ENCODE results near the gene ORC1. TPM values are rescaled to one million over a fixed set of nuclear protein-coding genes. Genes with fewer than 3 reads are reported as not detected.

Gene ORC1
- total and polyA plus RNA-seq, 2 of the 8 experiments (the other 6 are each of a cell fraction or from before 2014, with no cell fraction given), result 36.9 to 49.0 TPM

DNA sequence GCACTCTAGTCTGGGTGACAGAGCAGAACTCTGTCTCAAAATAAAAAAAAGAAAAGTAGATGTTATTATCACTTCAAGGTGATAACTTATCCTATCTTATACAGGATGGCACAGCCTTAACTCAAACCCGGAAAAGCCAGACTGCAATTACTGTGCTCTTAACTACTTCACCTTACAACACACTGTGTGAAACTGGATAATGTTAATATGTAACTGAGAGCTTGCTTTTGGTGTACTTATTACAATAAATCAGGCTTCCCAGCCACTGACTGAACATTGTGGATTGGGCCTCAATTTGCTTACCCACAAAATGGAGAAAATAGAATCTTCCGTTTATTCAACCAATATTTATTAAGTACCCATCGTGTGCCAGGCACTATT, 1.4 kb downstream of the ORC1 start (continued):
- no peak for TF ChIP-seq RAD21 (IDR thresholded peaks at IDR 0.05 in 1 of 2, conservative IDR thresholded peaks at IDR 0.05 in 1 of 2; ENCODE audit: low read depth in 2 of 2, low read length in 2 of 2)
- no peak for TF ChIP-seq KDM4A (IDR thresholded peaks at IDR 0.05; ENCODE audit: low read depth, low read length, severe bottlenecking)
- no peak for TF ChIP-seq TAF7 (optimal IDR thresholded peaks at IDR 0.05; ENCODE audit: borderline replicate concordance, low read depth, low read length)
- no peak for TF ChIP-seq NRF1 (IDR thresholded peaks at IDR 0.05; ENCODE audit: low read depth, low read length)
- TF ChIP-seq ASH2L (IDR thresholded peaks at IDR 0.05; ENCODE audit: low read length), result no peak
- no peak for TF ChIP-seq SP1 (IDR thresholded peaks at IDR 0.05; ENCODE audit: low read depth, low read length)
- TF ChIP-seq SP4 (IDR thresholded peaks at IDR 0.05; ENCODE audit: low read length), result no peak
- TF ChIP-seq, protein P1, sequence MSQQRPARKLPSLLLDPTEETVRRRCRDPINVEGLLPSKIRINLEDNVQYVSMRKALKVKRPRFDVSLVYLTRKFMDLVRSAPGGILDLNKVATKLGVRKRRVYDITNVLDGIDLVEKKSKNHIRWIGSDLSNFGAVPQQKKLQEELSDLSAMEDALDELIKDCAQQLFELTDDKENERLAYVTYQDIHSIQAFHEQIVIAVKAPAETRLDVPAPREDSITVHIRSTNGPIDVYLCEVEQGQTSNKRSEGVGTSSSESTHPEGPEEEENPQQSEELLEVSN (IDR thresholded peaks at IDR 0.05), result no peak
- TF ChIP-seq PHF8 (conservative IDR thresholded peaks at IDR 0.05; ENCODE audit: low read depth, low read length), result no peak
